Panc1 (cell line): ENCODE results near the gene HLTF. TPM values are rescaled to one million over a fixed set of nuclear protein-coding genes. Genes with fewer than 3 reads are reported as not detected.

Source experiments
- ATAC-seq: fragments of 200-7000 bp; cut with Tn5 transposase; 2 replicates; pipeline ENCODE4 v1.9.1; 2020; ENCODE audit warnings: mild to moderate bottlenecking, moderate library complexity
- BruUV-seq: library from RNA; stranded (reverse); fragments of 400-500 nt; replicated peaks from 2 replicates; lab custom pipeline; 2021; lab: Mats Ljungman, UMichigan
- CTCF ChIA-PET: fragments of 300-600 bp; sonication (Branson Sonifier 250); formaldehyde crosslinking; loops from one replicate; lab custom pipeline; 2022; ENCODE audit warnings: antibody characterized with exemption; lab: Charles Lee
- POLR2A ChIA-PET: fragments of 300-600 bp; sonication (Branson Sonifier 250); formaldehyde crosslinking; loops from one replicate; lab custom pipeline; 2022; ENCODE audit warnings: antibody characterized with exemption; lab: Charles Lee
- DNase-seq: peaks from one replicate; pipeline ENCODE4 v3.0.0-alpha.2; 2010; ENCODE audit warnings: low read depth, low spot score
- H3K27ac ChIP-seq: 2 replicates; pipeline ENCODE4 v1.5.1; 2011; ENCODE audit warnings: mild to moderate bottlenecking, low read length, inconsistent platforms
- H3K27me3 ChIP-seq: fragments of 200-500 bp; sonication (Bioruptor generic); 2 replicates; pipeline ENCODE4 v1.6.0; 2014; ENCODE audit warnings: low read length, inconsistent platforms; ENCODE audit not compliant: control insufficient read depth, insufficient read depth
- H3K36me3 ChIP-seq: fragments of 200-500 bp; sonication (Bioruptor generic); 2 replicates; pipeline ENCODE4 v1.5.1; 2014; ENCODE audit warnings: inconsistent platforms, mild to moderate bottlenecking, low read length, moderate library complexity; ENCODE audit not compliant: control insufficient read depth, insufficient read depth
- H3K4me1 ChIP-seq: 2 replicates; pipeline ENCODE4 v1.5.1; 2011; ENCODE audit warnings: inconsistent platforms, mild to moderate bottlenecking, low read length, moderate library complexity; ENCODE audit not compliant: control insufficient read depth, insufficient read depth
- H3K4me3 ChIP-seq, 2 experiments: 2 replicates each; pipeline ENCODE4 v1.5.1; 2011 to 2012; ENCODE audit warnings: low read depth in 2 of 2, low read length in 2 of 2, mild to moderate bottlenecking in 2 of 2, inconsistent platforms in 1 of 2, moderate library complexity in 1 of 2
- H3K9me3 ChIP-seq: fragments of 200-500 bp; sonication (Bioruptor generic); 2 replicates; pipeline ENCODE4 v1.5.1; 2014; ENCODE audit warnings: low read depth, mild to moderate bottlenecking, inconsistent platforms, low read length, moderate library complexity; ENCODE audit not compliant: control insufficient read depth, insufficient read depth
- POLR2AphosphoS5 ChIP-seq: IDR thresholded peaks from 2 replicates; pipeline ENCODE4 v1.6.1; 2012; ENCODE audit warnings: mild to moderate bottlenecking, low read depth, low read length, moderate library complexity
- SIN3A ChIP-seq: IDR thresholded peaks from 2 replicates; pipeline ENCODE4 v1.6.1; 2012; ENCODE audit warnings: low read depth, mild to moderate bottlenecking, low read length, moderate library complexity, borderline replicate concordance; ENCODE audit not compliant: insufficient read depth
- TCF7L2 ChIP-seq: IDR thresholded peaks from 2 replicates; pipeline ENCODE4 v1.6.1; 2011; ENCODE audit warnings: mild to moderate bottlenecking, low read depth, low read length, inconsistent platforms
- in situ Hi-C: cut with HindIII; loops from 2 replicates; pipeline ENCODE4 v1.10.0; 2016; ENCODE audit warnings: low sequenced_read_pairs, low pct_unique_long_range_greater_than_20kb
- intact Hi-C: fragments of 100-400 bp; cut with micrococcal nuclease; formaldehyde crosslinking; loops from one replicate; pipeline ENCODE4 v1.10.0; 2022; ENCODE audit not compliant: unreplicated experiment
- total RNA-seq: library from RNA; stranded (reverse); gene quantifications from one replicate; pipeline ENCODE4 v1.2.1, GENCODE V29; 2021; ENCODE audit not compliant: unreplicated experiment
- TF ChIP-seq, protein P1 (sequence below), 2 experiments: IDR thresholded peaks; 2 replicates each; pipeline ENCODE4 v1.6.1; 2011 to 2012; ENCODE audit warnings: low read depth in 2 of 2, control low read depth in 1 of 2, low read length in 1 of 2, mild to moderate bottlenecking in 1 of 2, moderate library complexity in 1 of 2; ENCODE audit not compliant: insufficient read depth in 1 of 2
- TF ChIP-seq, protein P2 (sequence below): fragments of 450-650 bp; IDR thresholded peaks from 2 replicates; pipeline ENCODE4 v1.5.1; 2017; ENCODE audit warnings: mild to moderate bottlenecking

HLTF gene
- total RNA-seq, 1 experiment from 2014 or later = 106 TPM

DNA sequence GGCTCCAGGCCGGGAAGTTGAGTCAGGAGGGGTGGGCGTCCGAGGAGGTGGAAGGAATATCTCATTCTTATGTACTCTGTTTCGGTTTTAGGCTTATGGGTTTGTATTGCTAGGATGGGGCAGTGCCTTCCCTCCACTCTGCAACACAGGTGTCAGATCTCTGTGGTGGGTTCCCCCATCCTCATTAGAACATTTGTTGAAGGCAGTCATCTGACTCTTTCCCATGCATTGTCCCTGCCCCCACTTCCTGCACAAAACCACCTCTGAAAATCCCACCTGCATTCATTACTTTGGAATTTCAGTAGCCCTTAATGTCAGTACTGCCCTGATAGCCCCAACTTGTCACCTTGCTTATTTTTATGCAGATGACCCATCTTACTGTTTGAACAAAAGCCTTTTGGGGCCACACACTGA lies 65.5 kb downstream of the HLTF start:
- POLR2A ChIA-PET = no interaction called here
- ATAC-seq (no peak), DNase-seq (no peak)
- Histone ChIP-seq H3K36me3 (peaks cover 21% of the 10 kb centered on the region), H3K27ac (no peak overlapping the region), H3K4me1 (no peaks in the 10 kb centered on the region), H3K27me3 (no peaks in the 10 kb centered on the region), H3K4me3 (no peak overlapping the region), H3K9me3 (peaks cover 17% of the 10 kb centered on the region)
- CTCF ChIA-PET = no interaction called here
- no TSS peak for BruUV-seq
- intact Hi-C loops = no loop called here
- in situ Hi-C loops = no loop called here
- no peak for TF ChIP-seq SIN3A
- TF ChIP-seq, protein P1, sequence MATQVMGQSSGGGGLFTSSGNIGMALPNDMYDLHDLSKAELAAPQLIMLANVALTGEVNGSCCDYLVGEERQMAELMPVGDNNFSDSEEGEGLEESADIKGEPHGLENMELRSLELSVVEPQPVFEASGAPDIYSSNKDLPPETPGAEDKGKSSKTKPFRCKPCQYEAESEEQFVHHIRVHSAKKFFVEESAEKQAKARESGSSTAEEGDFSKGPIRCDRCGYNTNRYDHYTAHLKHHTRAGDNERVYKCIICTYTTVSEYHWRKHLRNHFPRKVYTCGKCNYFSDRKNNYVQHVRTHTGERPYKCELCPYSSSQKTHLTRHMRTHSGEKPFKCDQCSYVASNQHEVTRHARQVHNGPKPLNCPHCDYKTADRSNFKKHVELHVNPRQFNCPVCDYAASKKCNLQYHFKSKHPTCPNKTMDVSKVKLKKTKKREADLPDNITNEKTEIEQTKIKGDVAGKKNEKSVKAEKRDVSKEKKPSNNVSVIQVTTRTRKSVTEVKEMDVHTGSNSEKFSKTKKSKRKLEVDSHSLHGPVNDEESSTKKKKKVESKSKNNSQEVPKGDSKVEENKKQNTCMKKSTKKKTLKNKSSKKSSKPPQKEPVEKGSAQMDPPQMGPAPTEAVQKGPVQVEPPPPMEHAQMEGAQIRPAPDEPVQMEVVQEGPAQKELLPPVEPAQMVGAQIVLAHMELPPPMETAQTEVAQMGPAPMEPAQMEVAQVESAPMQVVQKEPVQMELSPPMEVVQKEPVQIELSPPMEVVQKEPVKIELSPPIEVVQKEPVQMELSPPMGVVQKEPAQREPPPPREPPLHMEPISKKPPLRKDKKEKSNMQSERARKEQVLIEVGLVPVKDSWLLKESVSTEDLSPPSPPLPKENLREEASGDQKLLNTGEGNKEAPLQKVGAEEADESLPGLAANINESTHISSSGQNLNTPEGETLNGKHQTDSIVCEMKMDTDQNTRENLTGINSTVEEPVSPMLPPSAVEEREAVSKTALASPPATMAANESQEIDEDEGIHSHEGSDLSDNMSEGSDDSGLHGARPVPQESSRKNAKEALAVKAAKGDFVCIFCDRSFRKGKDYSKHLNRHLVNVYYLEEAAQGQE (IDR thresholded peaks at IDR 0.05; ENCODE audit: insufficient read depth in 1 of 2, low read depth in 2 of 2, low read length in 1 of 2) = no peak
- no peak for TF ChIP-seq TCF7L2
- no peak for TF ChIP-seq POLR2AphosphoS5
- TF ChIP-seq, protein P2, sequence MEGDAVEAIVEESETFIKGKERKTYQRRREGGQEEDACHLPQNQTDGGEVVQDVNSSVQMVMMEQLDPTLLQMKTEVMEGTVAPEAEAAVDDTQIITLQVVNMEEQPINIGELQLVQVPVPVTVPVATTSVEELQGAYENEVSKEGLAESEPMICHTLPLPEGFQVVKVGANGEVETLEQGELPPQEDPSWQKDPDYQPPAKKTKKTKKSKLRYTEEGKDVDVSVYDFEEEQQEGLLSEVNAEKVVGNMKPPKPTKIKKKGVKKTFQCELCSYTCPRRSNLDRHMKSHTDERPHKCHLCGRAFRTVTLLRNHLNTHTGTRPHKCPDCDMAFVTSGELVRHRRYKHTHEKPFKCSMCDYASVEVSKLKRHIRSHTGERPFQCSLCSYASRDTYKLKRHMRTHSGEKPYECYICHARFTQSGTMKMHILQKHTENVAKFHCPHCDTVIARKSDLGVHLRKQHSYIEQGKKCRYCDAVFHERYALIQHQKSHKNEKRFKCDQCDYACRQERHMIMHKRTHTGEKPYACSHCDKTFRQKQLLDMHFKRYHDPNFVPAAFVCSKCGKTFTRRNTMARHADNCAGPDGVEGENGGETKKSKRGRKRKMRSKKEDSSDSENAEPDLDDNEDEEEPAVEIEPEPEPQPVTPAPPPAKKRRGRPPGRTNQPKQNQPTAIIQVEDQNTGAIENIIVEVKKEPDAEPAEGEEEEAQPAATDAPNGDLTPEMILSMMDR = no peak

DNA sequence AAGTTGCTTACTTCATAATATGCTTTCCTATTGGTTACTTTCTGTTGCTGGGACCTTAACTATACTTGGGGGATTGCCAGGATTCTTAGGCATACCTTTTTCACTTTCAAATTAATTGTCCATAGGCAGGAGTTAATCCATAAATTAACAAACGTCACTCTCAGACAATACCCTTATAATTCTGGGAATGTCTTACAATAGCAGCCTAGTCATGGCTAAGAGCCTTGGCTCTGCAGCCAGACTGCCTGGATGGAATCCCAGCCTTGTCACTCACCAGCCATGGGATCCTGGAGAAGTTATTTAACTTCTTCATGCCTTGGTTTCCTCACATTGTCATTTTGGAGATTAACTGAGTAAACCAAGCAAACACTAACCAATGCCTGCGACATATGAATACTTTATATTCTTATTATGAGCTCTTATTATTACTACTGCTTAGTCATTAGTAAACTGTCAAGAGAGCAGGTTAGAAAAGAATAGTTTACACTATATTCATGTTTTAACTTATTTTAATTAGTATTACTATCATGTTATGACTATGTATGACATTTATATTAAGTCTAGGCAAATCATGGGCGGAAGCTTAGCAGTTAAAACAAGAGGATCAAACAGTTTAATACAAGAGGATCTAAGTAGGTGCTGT lies 66.0 kb downstream of the HLTF start:
- TF ChIP-seq, protein P2 = no peak
- TF ChIP-seq TCF7L2 = no peak
- TF ChIP-seq POLR2AphosphoS5 = no peak
- TF ChIP-seq SIN3A = no peak
- TF ChIP-seq, protein P1 (IDR thresholded peaks at IDR 0.05; ENCODE audit: insufficient read depth in 1 of 2, low read depth in 2 of 2, low read length in 1 of 2) = no peak
- no peak for ATAC-seq
- Histone ChIP-seq H3K27ac (no peak overlapping the region), H3K36me3 (peaks cover 20% of the 10 kb centered on the region), H3K4me1 (no peaks in the 10 kb centered on the region), H3K9me3 (peaks cover 16% of the 10 kb centered on the region), H3K4me3 (no peak overlapping the region), H3K27me3 (no peaks in the 10 kb centered on the region)
- DNase-seq = no peak
- ChIA-PET CTCF (no interaction called here), POLR2A (no interaction called here)
- BruUV-seq = no TSS peak
- intact Hi-C loops = no loop called here
- in situ Hi-C loops = no loop called here
